Activated CD8-positive, alpha-beta T cell treated with anti-CD3 and anti-CD28 coated beads, Interleukin-2, amount 10 ng/mL, durations not matched to agents 7 days and 5 days (primary cell): ENCODE measurements around the gene PISD. TPM values are rescaled to one million over a fixed set of nuclear protein-coding genes. Genes with fewer than 3 reads are reported as not detected.
A peak's percentile ranks its signal among the peaks of the same experiment; 100 is the strongest.

Experiments
- ATAC-seq: fragments of 150-1000 bp; cut with Tn5 transposase; one replicate; pipeline ENCODE4 v1.10.0; 2021; ENCODE audit warnings: moderate library complexity
- CTCF ChIA-PET: fragments of 350-600 bp; sonication (Branson Sonifier 250); formaldehyde crosslinking; loops from one replicate; lab custom pipeline; 2021; ENCODE audit warnings: antibody characterized with exemption; lab: Charles Lee
- POLR2A ChIA-PET: fragments of 350-600 bp; sonication (Branson Sonifier 250); formaldehyde crosslinking; loops from one replicate; lab custom pipeline; 2021; ENCODE audit warnings: antibody characterized with exemption; lab: Charles Lee
- DNase-seq: peaks from one replicate; pipeline ENCODE4 v3.0.0-alpha.2; 2020
- H3K27ac Mint-ChIP-seq: one replicate; pipeline ENCODE4 v1.8.0; 2021; ENCODE audit warnings: mild to moderate bottlenecking, mixed read lengths
- H3K27me3 Mint-ChIP-seq: one replicate; pipeline ENCODE4 v1.8.0; 2021; ENCODE audit warnings: low read depth, mixed read lengths
- H3K36me3 Mint-ChIP-seq: one replicate; pipeline ENCODE4 v1.8.0; 2021; ENCODE audit warnings: low read depth, mixed read lengths
- H3K4me1 Mint-ChIP-seq: one replicate; pipeline ENCODE4 v1.8.0; 2021; ENCODE audit warnings: low read depth, mixed read lengths
- H3K4me3 Mint-ChIP-seq: one replicate; pipeline ENCODE4 v1.8.0; 2021; ENCODE audit warnings: mild to moderate bottlenecking, mixed read lengths
- H3K9me3 Mint-ChIP-seq: one replicate; pipeline ENCODE4 v1.8.0; 2022; ENCODE audit warnings: mixed read lengths; ENCODE audit not compliant: insufficient read depth
- total RNA-seq, 2 experiments: library from RNA; stranded (reverse); gene quantifications; one replicate each; pipeline ENCODE4 v1.2.3, GENCODE V29; 2021

Gene PISD
- total RNA-seq, 2 experiments from 2014 or later = 28.8 to 29.2 TPM

GRCh38 chr22:31625257-31625640 is 36.8 kb downstream of the PISD start:
- no peaks in the 10 kb centered on the region for H3K27me3 Mint-ChIP-seq
- H3K4me3 Mint-ChIP-seq = no peak overlapping the region
- peaks cover 32% of the 10 kb centered on the region for H3K4me1 Mint-ChIP-seq
- H3K9me3 Mint-ChIP-seq = no peaks in the 10 kb centered on the region
- peaks cover 9% of the 10 kb centered on the region for H3K36me3 Mint-ChIP-seq
- DNase-seq = no peak
- peak overlapping the region; percentile 64 for H3K27ac Mint-ChIP-seq
- CTCF ChIA-PET = no interaction called here
- POLR2A ChIA-PET = interaction anchor here (0.8 kb wide), 1 partner anchor 16 kb away, joined by 3 read pairs; no protein-coding TSS in a partner anchor
- no peak for ATAC-seq

GRCh38 chr22:31623592-31624304 is 38.3 kb downstream of the PISD start:
- DNase-seq (no peak), ATAC-seq (no peak)
- no peak overlapping the region for H3K27ac Mint-ChIP-seq
- CTCF ChIA-PET = no interaction called here
- H3K27me3 Mint-ChIP-seq = no peaks in the 10 kb centered on the region
- POLR2A ChIA-PET = interaction anchor here (0.6 to 0.8 kb wide), 2 partner anchors 13 to 29 kb away, joined by 3 to 4 read pairs; no protein-coding TSS in a partner anchor
- H3K4me1 Mint-ChIP-seq = peaks cover 26% of the 10 kb centered on the region
- H3K9me3 Mint-ChIP-seq = no peaks in the 10 kb centered on the region
- H3K4me3 Mint-ChIP-seq = no peak overlapping the region
- H3K36me3 Mint-ChIP-seq = peaks cover 15% of the 10 kb centered on the region

GRCh38 chr22:31622980-31623379 is 39.0 kb downstream of the PISD start:
- Mint-ChIP-seq H3K9me3 (no peaks in the 10 kb centered on the region), H3K4me1 (peaks cover 19% of the 10 kb centered on the region), H3K36me3 (peaks cover 18% of the 10 kb centered on the region), H3K27ac (peak overlapping the region; percentile 67), H3K4me3 (no peak overlapping the region), H3K27me3 (no peaks in the 10 kb centered on the region)
- ChIA-PET POLR2A (interaction anchor here (0.6 kb wide), 1 partner anchor 28 kb away, joined by 3 read pairs; no protein-coding TSS in a partner anchor), CTCF (interaction anchor here (2.4 kb wide), 1 partner anchor 66 kb away, joined by 5 read pairs; no protein-coding TSS in a partner anchor)
- ATAC-seq (no peak), DNase-seq (no peak)

- no peaks in the 10 kb centered on the region for H3K27me3 Mint-ChIP-seq
- POLR2A ChIA-PET = interaction anchor here (0.8 to 2.5 kb wide), 2 partner anchors 9 to 40 kb away, joined by 3 to 15 read pairs; no protein-coding TSS in a partner anchor
Observed at GRCh38 chr22:31621507-31622124, 40.4 kb downstream of the PISD start.

GRCh38 chr22:31620756-31621480 is 41.1 kb downstream of the PISD start:
- POLR2A ChIA-PET = interaction anchor here (0.8 to 2.5 kb wide), 2 partner anchors 9 to 39 kb away, joined by 3 to 15 read pairs; no protein-coding TSS in a partner anchor
- CTCF ChIA-PET = interaction anchor here (1.5 to 2.4 kb wide), 2 partner anchors 9 to 64 kb away, joined by 4 to 5 read pairs; no protein-coding TSS in a partner anchor
- no peaks in the 10 kb centered on the region for H3K9me3 Mint-ChIP-seq
- no peak for ATAC-seq
- H3K4me1 Mint-ChIP-seq = peaks cover 14% of the 10 kb centered on the region
- H3K27ac Mint-ChIP-seq = peak overlapping the region; percentile 49
- DNase-seq = no peak
- H3K4me3 Mint-ChIP-seq = no peak overlapping the region
- no peaks in the 10 kb centered on the region for H3K27me3 Mint-ChIP-seq
- H3K36me3 Mint-ChIP-seq = peaks cover 20% of the 10 kb centered on the region

More at GRCh38 chr22:31621507-31622124, 40.4 kb downstream of the PISD start:
- ATAC-seq (no peak), DNase-seq (no peak)
- H3K36me3 Mint-ChIP-seq = peaks cover 18% of the 10 kb centered on the region
- H3K4me3 Mint-ChIP-seq = no peak overlapping the region
- H3K27ac Mint-ChIP-seq = peak overlapping the region; percentile 67
- peaks cover 11% of the 10 kb centered on the region for H3K4me1 Mint-ChIP-seq
- CTCF ChIA-PET = interaction anchor here (1.5 to 2.4 kb wide), 2 partner anchors 9 to 65 kb away, joined by 4 to 5 read pairs; no protein-coding TSS in a partner anchor
- H3K9me3 Mint-ChIP-seq = no peaks in the 10 kb centered on the region

GRCh38 chr22:31619611-31620300 is 42.3 kb downstream of the PISD start:
- H3K36me3 Mint-ChIP-seq = peaks cover 24% of the 10 kb centered on the region
- H3K27me3 Mint-ChIP-seq = no peaks in the 10 kb centered on the region
- H3K4me3 Mint-ChIP-seq = no peak overlapping the region
- no peak for ATAC-seq
- DNase-seq = no peak
- H3K9me3 Mint-ChIP-seq = no peaks in the 10 kb centered on the region
- ChIA-PET POLR2A (interaction anchor here (2.5 kb wide), 1 partner anchor 10 kb away, joined by 15 read pairs; no protein-coding TSS in a partner anchor), CTCF (no interaction called here)
- peak overlapping the region; percentile 55 for H3K27ac Mint-ChIP-seq
- peaks cover 20% of the 10 kb centered on the region for H3K4me1 Mint-ChIP-seq

- Mint-ChIP-seq H3K27me3 (no peaks in the 10 kb centered on the region), H3K4me1 (peaks cover 20% of the 10 kb centered on the region), H3K4me3 (no peak overlapping the region), H3K27ac (peak overlapping the region; percentile 5), H3K36me3 (peaks cover 27% of the 10 kb centered on the region), H3K9me3 (no peaks in the 10 kb centered on the region)
- DNase-seq = no peak
- ChIA-PET POLR2A (interaction anchor here (0.7 to 1.5 kb wide), 2 partner anchors 12 to 18 kb away, joined by 3 to 4 read pairs; no protein-coding TSS in a partner anchor), CTCF (no interaction called here)
- no peak for ATAC-seq
Observed at GRCh38 chr22:31618471-31619176, 43.4 kb downstream of the PISD start.

GRCh38 chr22:31618057-31618456 is 44.0 kb downstream of the PISD start:
- Mint-ChIP-seq H3K4me1 (peaks cover 20% of the 10 kb centered on the region), H3K27ac (no peak overlapping the region), H3K4me3 (no peak overlapping the region), H3K36me3 (peaks cover 28% of the 10 kb centered on the region), H3K9me3 (no peaks in the 10 kb centered on the region), H3K27me3 (no peaks in the 10 kb centered on the region)
- DNase-seq = no peak
- POLR2A ChIA-PET = interaction anchor here (0.7 to 1.5 kb wide), 2 partner anchors 12 to 18 kb away, joined by 3 to 4 read pairs; no protein-coding TSS in a partner anchor
- no peak for ATAC-seq
- CTCF ChIA-PET = no interaction called here

GRCh38 chr22:31616315-31616980 is 45.6 kb downstream of the PISD start:
- POLR2A ChIA-PET = interaction anchor here (0.8 kb wide), 1 partner anchor 10 kb away, joined by 3 read pairs; no protein-coding TSS in a partner anchor
- no peak for DNase-seq

GRCh38 chr22:31615940-31616314 is 46.1 kb downstream of the PISD start:
- POLR2A ChIA-PET = interaction anchor here (0.8 kb wide), 1 partner anchor 10 kb away, joined by 3 read pairs; no protein-coding TSS in a partner anchor
- CTCF ChIA-PET = interaction anchor here (1.8 kb wide), 1 partner anchor 59 kb away, joined by 5 read pairs; no protein-coding TSS in a partner anchor
- Mint-ChIP-seq H3K27me3 (no peaks in the 10 kb centered on the region), H3K36me3 (peaks cover 34% of the 10 kb centered on the region), H3K4me3 (no peak overlapping the region), H3K27ac (peak overlapping the region; percentile 74), H3K4me1 (peaks cover 16% of the 10 kb centered on the region), H3K9me3 (no peaks in the 10 kb centered on the region)
- DNase-seq (no peak), ATAC-seq (no peak)

More at GRCh38 chr22:31616315-31616980, 45.6 kb downstream of the PISD start:
- Mint-ChIP-seq H3K4me3 (no peak overlapping the region), H3K36me3 (peaks cover 32% of the 10 kb centered on the region), H3K27me3 (no peaks in the 10 kb centered on the region), H3K4me1 (peaks cover 16% of the 10 kb centered on the region), H3K27ac (peak overlapping the region; percentile 74), H3K9me3 (no peaks in the 10 kb centered on the region)
- no peak for ATAC-seq
- CTCF ChIA-PET = interaction anchor here (1.8 kb wide), 1 partner anchor 60 kb away, joined by 5 read pairs; no protein-coding TSS in a partner anchor
